ENCODE measurements around the gene SFMBT2.

Gene SFMBT2

GRCh38 chr10:7365027-7365745 is 45.6 kb downstream of the SFMBT2 start:
- DNase-seq: peak in 1 of 51 donors; percentile 19

GRCh38 chr10:7364474-7364873 is 46.4 kb downstream of the SFMBT2 start:
- DNase-seq: no peak

- no peak for DNase-seq
These were observed 47.1 kb downstream of the SFMBT2 start for GRCh38 chr10:7363700-7364099.

GRCh38 chr10:7362471-7362870 is 48.4 kb downstream of the SFMBT2 start:
- no peak for DNase-seq

GRCh38 chr10:7361316-7361715 is 49.5 kb downstream of the SFMBT2 start:
- no peak for DNase-seq

GRCh38 chr10:7359954-7360353 is 50.9 kb downstream of the SFMBT2 start:
- no peak for DNase-seq

GRCh38 chr10:7359356-7359755 is 51.5 kb downstream of the SFMBT2 start:
- DNase-seq: no peak

GRCh38 chr10:7357193-7357592 is 53.6 kb downstream of the SFMBT2 start:
- no peak for DNase-seq

GRCh38 chr10:7354330-7355047 is 56.3 kb downstream of the SFMBT2 start:
- no peak for DNase-seq

- no peak for DNase-seq
These were observed 58.9 kb downstream of the SFMBT2 start for GRCh38 chr10:7351894-7352293.

GRCh38 chr10:7350541-7351195 is 60.2 kb downstream of the SFMBT2 start:
- DNase-seq: no peak

GRCh38 chr10:7345717-7346116 is 65.1 kb downstream of the SFMBT2 start:
- DNase-seq: no peak

- DNase-seq: no peak
These were observed 67.8 kb downstream of the SFMBT2 start for GRCh38 chr10:7343040-7343439.

- peak in 14 of 51 donors; percentile 5 to 45 (median 16) for DNase-seq
These were observed 70.5 kb downstream of the SFMBT2 start for GRCh38 chr10:7340179-7340874.

- no peak for DNase-seq
These were observed 71.3 kb downstream of the SFMBT2 start for GRCh38 chr10:7339510-7339909.

- no peak for DNase-seq
These were observed 72.4 kb downstream of the SFMBT2 start for GRCh38 chr10:7338469-7338868.

- peak in 1 of 51 donors; percentile 35 for DNase-seq
These were observed 73.2 kb downstream of the SFMBT2 start for GRCh38 chr10:7337431-7338171.

- DNase-seq: no peak
These were observed 74.9 kb downstream of the SFMBT2 start for GRCh38 chr10:7335977-7336376.

- DNase-seq: no peak
These were observed 76.2 kb downstream of the SFMBT2 start for GRCh38 chr10:7334642-7334964.

- DNase-seq: peak in 1 of 51 donors; percentile 10
These were observed 76.7 kb downstream of the SFMBT2 start for GRCh38 chr10:7333961-7334641.

GRCh38 chr10:7329219-7329618 is 81.6 kb downstream of the SFMBT2 start:
- no peak for DNase-seq

All from hypothalamus (tissue), 51 donors.